Ishikawa (cell line): ENCODE results near the gene HNRNPA2B1.

ENCODE experiments used
- CEBPB ChIP-seq: IDR thresholded peaks from 2 replicates; pipeline ENCODE4 v1.6.1; 2012
- CREB1 ChIP-seq: IDR thresholded peaks from 2 replicates; pipeline ENCODE4 v1.6.1; 2012; ENCODE audit warnings: low read depth
- EGR1 ChIP-seq: IDR thresholded peaks from 2 replicates; pipeline ENCODE4 v1.6.1; 2012
- EP300 ChIP-seq: IDR thresholded peaks from 2 replicates; pipeline ENCODE4 v1.6.1; 2012; ENCODE audit warnings: borderline replicate concordance
- FOXM1 ChIP-seq: IDR thresholded peaks from 2 replicates; pipeline ENCODE4 v1.6.1; 2012; ENCODE audit warnings: low read depth, borderline replicate concordance
- MAX ChIP-seq: IDR thresholded peaks from 2 replicates; pipeline ENCODE4 v1.6.1; 2012
- NFIC ChIP-seq: IDR thresholded peaks from 2 replicates; pipeline ENCODE4 v1.6.1; 2012
- RAD21 ChIP-seq: IDR thresholded peaks from 2 replicates; pipeline ENCODE4 v1.6.1; 2012; ENCODE audit warnings: low read depth
- REST ChIP-seq: IDR thresholded peaks from 2 replicates; pipeline ENCODE4 v1.6.1; 2012; ENCODE audit warnings: low read depth, mild to moderate bottlenecking
- TAF1 ChIP-seq: IDR thresholded peaks from 2 replicates; pipeline ENCODE4 v1.6.1; 2012; ENCODE audit warnings: low read depth, mild to moderate bottlenecking
- TCF12 ChIP-seq: IDR thresholded peaks from 2 replicates; pipeline ENCODE4 v1.6.1; 2012; ENCODE audit warnings: low read depth
- TEAD4 ChIP-seq: IDR thresholded peaks from 2 replicates; pipeline ENCODE4 v1.6.1; 2012
- USF1 ChIP-seq: IDR thresholded peaks from 2 replicates; pipeline ENCODE4 v1.6.1; 2012
- YY1 ChIP-seq: IDR thresholded peaks from 2 replicates; pipeline ENCODE4 v1.6.1; 2012; ENCODE audit warnings: low read depth
- ZBTB7A ChIP-seq: IDR thresholded peaks from 2 replicates; pipeline ENCODE4 v1.6.1; 2012; ENCODE audit warnings: low read depth

Gene HNRNPA2B1

GRCh38 chr7:26181474-26182227 is 18.9 kb downstream of the HNRNPA2B1 start:
- no peak for TF ChIP-seq USF1
- no peak for TF ChIP-seq CREB1
- TF ChIP-seq RAD21, result no peak
- TF ChIP-seq FOXM1, result no peak
- TF ChIP-seq MAX, result no peak
- TF ChIP-seq EP300, result no peak
- no peak for TF ChIP-seq YY1
- no peak for TF ChIP-seq TEAD4
- no peak for TF ChIP-seq REST
- no peak for TF ChIP-seq TCF12
- TF ChIP-seq EGR1, result no peak
- no peak for TF ChIP-seq TAF1
- TF ChIP-seq NFIC, result no peak
- TF ChIP-seq ZBTB7A, result no peak
- TF ChIP-seq CEBPB, result no peak

DNA sequence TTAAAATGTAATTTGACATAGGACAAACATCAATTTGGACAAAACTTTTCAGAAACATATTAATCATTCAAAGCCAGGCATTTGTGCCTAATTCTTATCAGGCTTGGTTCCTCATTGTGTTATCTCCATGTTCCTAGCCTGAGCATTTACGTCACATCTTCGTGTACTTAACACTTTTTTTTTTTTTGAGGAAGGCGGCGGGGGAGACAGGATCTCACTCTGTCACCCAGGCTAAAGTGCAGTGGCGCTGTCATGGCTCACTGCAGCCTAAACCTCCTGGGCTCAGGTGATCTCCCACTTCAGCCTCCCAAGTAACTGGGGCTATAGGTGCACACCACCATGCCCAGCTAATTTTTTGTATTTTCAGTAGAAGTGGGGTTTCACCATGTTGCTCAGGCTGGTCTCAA is 19.8 kb downstream of the HNRNPA2B1 start:
- TF ChIP-seq MAX (no peak), CREB1 (no peak), ZBTB7A (no peak)

DNA sequence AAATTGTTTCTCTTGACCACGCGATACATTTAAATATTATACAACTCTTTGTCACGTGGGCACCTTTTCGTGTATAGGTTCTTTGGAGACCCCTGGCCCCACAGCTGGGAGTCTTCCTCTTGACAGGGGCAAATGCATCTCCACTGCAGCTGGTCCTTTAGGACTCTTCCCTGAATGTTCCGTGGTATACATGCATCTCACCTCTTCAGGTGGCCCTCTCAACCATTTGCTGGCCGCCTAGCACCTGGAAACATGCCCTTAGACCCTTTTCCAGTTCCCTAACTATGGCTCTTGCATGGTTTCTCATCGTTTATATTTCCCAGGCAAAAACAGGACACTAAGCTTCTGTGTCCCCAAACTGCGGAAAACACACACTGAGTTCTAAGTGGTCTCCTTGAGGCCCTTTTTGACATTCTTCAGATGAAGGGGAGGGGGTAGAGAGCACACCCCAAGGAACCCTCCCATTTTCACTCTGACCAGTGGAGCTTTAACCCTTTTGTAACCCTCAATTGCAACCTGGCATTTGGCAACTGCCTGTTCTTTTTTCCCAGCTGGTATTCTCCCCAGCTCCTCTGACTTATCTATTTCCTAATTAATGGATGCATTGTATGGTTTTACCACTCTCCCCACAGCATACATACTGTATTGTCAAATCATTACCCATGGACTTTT is 20.6 kb downstream of the HNRNPA2B1 start:
- TF ChIP-seq ZBTB7A (no peak), NFIC (no peak), USF1 (peak; percentile 47; the same call in 1 of the 2 replicates), TCF12 (no peak), CEBPB (no peak)

- TF ChIP-seq TCF12 (no peak), EP300 (no peak), YY1 (no peak), TEAD4 (no peak)
Observed at GRCh38 chr7:26179422-26179821, 21.1 kb downstream of the HNRNPA2B1 start.

DNA sequence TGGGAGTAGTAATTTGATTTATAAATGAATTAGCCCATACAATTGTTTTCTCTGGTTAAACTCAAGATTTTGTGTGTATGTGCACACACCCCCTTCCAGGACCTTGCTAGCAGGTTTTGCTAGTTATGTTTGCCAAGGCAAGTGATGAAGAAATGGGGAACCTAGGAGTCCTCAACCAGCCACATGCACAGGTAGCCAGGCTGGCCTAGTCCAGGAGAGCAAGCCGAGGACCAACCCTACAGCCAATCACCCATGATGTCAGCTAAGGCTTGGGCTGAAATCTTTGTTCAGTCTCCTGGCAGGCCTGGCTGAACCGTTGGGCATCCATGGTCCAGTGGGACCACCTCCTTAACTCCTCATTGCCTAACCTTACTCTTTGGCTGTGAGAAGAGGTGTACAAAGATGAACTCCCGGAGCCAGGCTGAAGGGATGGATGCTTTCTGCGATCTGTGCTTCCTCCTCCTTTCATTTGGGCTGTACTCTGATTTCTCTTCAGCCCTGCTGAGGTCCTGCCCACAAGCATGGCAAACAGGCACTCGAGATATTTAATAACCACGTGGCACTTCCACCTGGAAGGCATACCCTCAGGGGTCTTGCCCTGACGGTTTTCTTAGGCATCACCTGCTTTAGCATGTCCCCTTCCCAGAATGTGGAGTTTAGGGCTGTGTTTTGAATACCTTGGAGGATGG is 22.1 kb downstream of the HNRNPA2B1 start:
- TF ChIP-seq NFIC (no peak), TAF1 (no peak), EP300 (no peak), REST (no peak), YY1 (no peak), RAD21 (no peak), TCF12 (no peak), FOXM1 (no peak), TEAD4 (no peak), MAX (no peak), USF1 (no peak), ZBTB7A (no peak), CEBPB (no peak), CREB1 (no peak), EGR1 (no peak)
